ENCODE results near the gene IGSF10. TPM values are rescaled to one million over a fixed set of nuclear protein-coding genes. Genes with fewer than 3 reads are reported as not detected.
"Not testable (repeated sequence)": the region's sequence is repeated elsewhere in the genome, so short reads cannot be mapped to it uniquely, and the experiment has no call there.

The IGSF10 gene
- total and polyA plus RNA-seq, 5 donors from 2014 or later = 0.07 TPM; not detected in 4

- ATAC-seq (ENCODE audit: low read depth in 2 of 2) = no peak
- H3K27me3 ChIP-seq (ENCODE audit: control insufficient read depth, insufficient read depth, low read length) = no peaks in the 10 kb centered on the region
- no peaks in the 10 kb centered on the region for H3K4me1 ChIP-seq (ENCODE audit: control insufficient read depth, insufficient read depth, low read length, poor library complexity, severe bottlenecking)
- no peaks in the 10 kb centered on the region for H3K9me3 ChIP-seq (ENCODE audit: control insufficient read depth in 2 of 2, low read length in 2 of 2)
- no peak overlapping the region for H3K27ac ChIP-seq (ENCODE audit: insufficient read depth, low read length, poor library complexity, severe bottlenecking)
- H3K36me3 Mint-ChIP-seq = no peaks in the 10 kb centered on the region
- H3K27ac Mint-ChIP-seq = no peak overlapping the region
- H3K27me3 Mint-ChIP-seq = no peaks in the 10 kb centered on the region
- no peaks in the 10 kb centered on the region for H3K9me3 Mint-ChIP-seq
- DNase-seq = no peak
- H3K4me1 Mint-ChIP-seq = no peaks in the 10 kb centered on the region
- H3K4me3 Mint-ChIP-seq = no peak overlapping the region
- no peak overlapping the region for H3K4me3 ChIP-seq (ENCODE audit: low read depth, low read length)
- H3K36me3 ChIP-seq (ENCODE audit: control insufficient read depth, insufficient read depth, low read length) = no peaks in the 10 kb centered on the region
Observed at GRCh38 chr3:151499168-151499567, 38.3 kb upstream of the IGSF10 start.

- Histone ChIP-seq H3K36me3 (ENCODE audit: control insufficient read depth, insufficient read depth, low read length) (no peaks in the 10 kb centered on the region), H3K27me3 (ENCODE audit: control insufficient read depth, insufficient read depth, low read length) (no peaks in the 10 kb centered on the region), H3K27ac (ENCODE audit: insufficient read depth, low read length, poor library complexity, severe bottlenecking) (no peak overlapping the region), H3K4me3 (ENCODE audit: low read depth, low read length) (no peak overlapping the region), H3K4me1 (ENCODE audit: control insufficient read depth, insufficient read depth, low read length, poor library complexity, severe bottlenecking) (no peaks in the 10 kb centered on the region), H3K9me3 (ENCODE audit: control insufficient read depth in 2 of 2, low read length in 2 of 2) (no peaks in the 10 kb centered on the region)
- Mint-ChIP-seq H3K9me3 (peaks cover 0 to 5% (median 0%) of the 10 kb centered on the region in 7 donors), H3K27ac (no peak overlapping the region), H3K4me1 (no peaks in the 10 kb centered on the region), H3K36me3 (no peaks in the 10 kb centered on the region), H3K4me3 (no peak overlapping the region), H3K27me3 (peaks cover 3% of the 10 kb centered on the region)
- ATAC-seq (ENCODE audit: low read depth in 2 of 2) (no peak), DNase-seq (no peak)
Observed at GRCh38 chr3:151491525-151491924, 30.7 kb upstream of the IGSF10 start.

- not testable (repeated sequence) for DNase-seq; H3K4me1 ChIP-seq (ENCODE audit: control insufficient read depth, insufficient read depth, low read length, poor library complexity, severe bottlenecking); H3K36me3 ChIP-seq (ENCODE audit: control insufficient read depth, insufficient read depth, low read length); H3K4me3 Mint-ChIP-seq; H3K9me3 ChIP-seq (ENCODE audit: control insufficient read depth in 2 of 2, low read length in 2 of 2); H3K9me3 Mint-ChIP-seq; ATAC-seq (ENCODE audit: low read depth in 2 of 2); H3K27ac ChIP-seq (ENCODE audit: insufficient read depth, low read length, poor library complexity, severe bottlenecking); H3K27ac Mint-ChIP-seq; H3K27me3 Mint-ChIP-seq; H3K4me1 Mint-ChIP-seq; H3K27me3 ChIP-seq (ENCODE audit: control insufficient read depth, insufficient read depth, low read length); H3K36me3 Mint-ChIP-seq; H3K4me3 ChIP-seq (ENCODE audit: low read depth, low read length)
Observed at GRCh38 chr3:151487833-151488232, 27.0 kb upstream of the IGSF10 start.

GRCh38 chr3:151483961-151484520 is 23.2 kb upstream of the IGSF10 start:
- peaks cover 0 to 5% of the 10 kb centered on the region in 2 experiments for H3K9me3 ChIP-seq (ENCODE audit: control insufficient read depth in 2 of 2, low read length in 2 of 2)
- peaks cover 0 to 14% (median 7%) of the 10 kb centered on the region in 7 donors for H3K9me3 Mint-ChIP-seq
- no peak for DNase-seq
- no peaks in the 10 kb centered on the region for H3K36me3 Mint-ChIP-seq
- no peak overlapping the region for H3K27ac Mint-ChIP-seq
- H3K4me1 Mint-ChIP-seq = no peaks in the 10 kb centered on the region
- H3K27ac ChIP-seq (ENCODE audit: insufficient read depth, low read length, poor library complexity, severe bottlenecking) = no peak overlapping the region
- peaks cover 8% of the 10 kb centered on the region for H3K27me3 Mint-ChIP-seq
- H3K27me3 ChIP-seq (ENCODE audit: control insufficient read depth, insufficient read depth, low read length) = no peaks in the 10 kb centered on the region
- H3K4me3 ChIP-seq (ENCODE audit: low read depth, low read length) = no peak overlapping the region
- no peak overlapping the region for H3K4me3 Mint-ChIP-seq
- H3K4me1 ChIP-seq (ENCODE audit: control insufficient read depth, insufficient read depth, low read length, poor library complexity, severe bottlenecking) = no peaks in the 10 kb centered on the region
- H3K36me3 ChIP-seq (ENCODE audit: control insufficient read depth, insufficient read depth, low read length) = no peaks in the 10 kb centered on the region
- ATAC-seq (ENCODE audit: low read depth in 2 of 2) = no peak

GRCh38 chr3:151483488-151483887 is 22.6 kb upstream of the IGSF10 start:
- Mint-ChIP-seq H3K9me3 (peaks cover 0 to 14% (median 7%) of the 10 kb centered on the region in 7 donors), H3K4me3 (no peak overlapping the region), H3K27me3 (peaks cover 8% of the 10 kb centered on the region), H3K27ac (no peak overlapping the region), H3K4me1 (no peaks in the 10 kb centered on the region), H3K36me3 (no peaks in the 10 kb centered on the region)
- DNase-seq (no peak), ATAC-seq (ENCODE audit: low read depth in 2 of 2) (no peak)
- H3K36me3 ChIP-seq (ENCODE audit: control insufficient read depth, insufficient read depth, low read length) = no peaks in the 10 kb centered on the region
- peaks cover 0 to 5% of the 10 kb centered on the region in 2 experiments for H3K9me3 ChIP-seq (ENCODE audit: control insufficient read depth in 2 of 2, low read length in 2 of 2)
- no peak overlapping the region for H3K27ac ChIP-seq (ENCODE audit: insufficient read depth, low read length, poor library complexity, severe bottlenecking)
- H3K4me3 ChIP-seq (ENCODE audit: low read depth, low read length) = no peak overlapping the region
- no peaks in the 10 kb centered on the region for H3K4me1 ChIP-seq (ENCODE audit: control insufficient read depth, insufficient read depth, low read length, poor library complexity, severe bottlenecking)
- no peaks in the 10 kb centered on the region for H3K27me3 ChIP-seq (ENCODE audit: control insufficient read depth, insufficient read depth, low read length)

GRCh38 chr3:151480492-151480891 is 19.6 kb upstream of the IGSF10 start:
- no peak for DNase-seq
- H3K36me3 ChIP-seq (ENCODE audit: control insufficient read depth, insufficient read depth, low read length) = no peaks in the 10 kb centered on the region
- Mint-ChIP-seq H3K4me1 (no peaks in the 10 kb centered on the region), H3K27ac (no peak overlapping the region), H3K9me3 (peaks cover 0 to 11% (median 7%) of the 10 kb centered on the region in 7 donors), H3K4me3 (no peak overlapping the region), H3K36me3 (no peaks in the 10 kb centered on the region), H3K27me3 (peaks cover 9% of the 10 kb centered on the region)
- ATAC-seq (ENCODE audit: low read depth in 2 of 2) = no peak
- no peaks in the 10 kb centered on the region for H3K27me3 ChIP-seq (ENCODE audit: control insufficient read depth, insufficient read depth, low read length)
- H3K9me3 ChIP-seq (ENCODE audit: control insufficient read depth in 2 of 2, low read length in 2 of 2) = peaks cover 0 to 5% of the 10 kb centered on the region in 2 experiments
- no peaks in the 10 kb centered on the region for H3K4me1 ChIP-seq (ENCODE audit: control insufficient read depth, insufficient read depth, low read length, poor library complexity, severe bottlenecking)
- H3K27ac ChIP-seq (ENCODE audit: insufficient read depth, low read length, poor library complexity, severe bottlenecking) = no peak overlapping the region
- H3K4me3 ChIP-seq (ENCODE audit: low read depth, low read length) = no peak overlapping the region

GRCh38 chr3:151479452-151479851 is 18.6 kb upstream of the IGSF10 start:
- DNase-seq = no peak
- Mint-ChIP-seq H3K9me3 (peaks cover 0 to 11% (median 5%) of the 10 kb centered on the region in 7 donors), H3K4me3 (no peak overlapping the region), H3K27ac (no peak overlapping the region), H3K36me3 (no peaks in the 10 kb centered on the region), H3K27me3 (peaks cover 9% of the 10 kb centered on the region), H3K4me1 (no peaks in the 10 kb centered on the region)
- no peaks in the 10 kb centered on the region for H3K36me3 ChIP-seq (ENCODE audit: control insufficient read depth, insufficient read depth, low read length)
- no peak overlapping the region for H3K4me3 ChIP-seq (ENCODE audit: low read depth, low read length)
- H3K27ac ChIP-seq (ENCODE audit: insufficient read depth, low read length, poor library complexity, severe bottlenecking) = no peak overlapping the region
- no peaks in the 10 kb centered on the region for H3K4me1 ChIP-seq (ENCODE audit: control insufficient read depth, insufficient read depth, low read length, poor library complexity, severe bottlenecking)
- H3K27me3 ChIP-seq (ENCODE audit: control insufficient read depth, insufficient read depth, low read length) = no peaks in the 10 kb centered on the region
- H3K9me3 ChIP-seq (ENCODE audit: control insufficient read depth in 2 of 2, low read length in 2 of 2) = peaks cover 0 to 5% of the 10 kb centered on the region in 2 experiments
- ATAC-seq (ENCODE audit: low read depth in 2 of 2) = no peak

GRCh38 chr3:151478335-151478697 is 17.5 kb upstream of the IGSF10 start:
- Mint-ChIP-seq H3K4me3 (no peak overlapping the region), H3K27ac (no peak overlapping the region), H3K36me3 (no peaks in the 10 kb centered on the region), H3K27me3 (peaks cover 9% of the 10 kb centered on the region), H3K4me1 (no peaks in the 10 kb centered on the region), H3K9me3 (peaks cover 0 to 11% (median 5%) of the 10 kb centered on the region in 7 donors)
- Histone ChIP-seq H3K9me3 (ENCODE audit: control insufficient read depth in 2 of 2, low read length in 2 of 2) (peaks cover 0 to 5% of the 10 kb centered on the region in 2 experiments), H3K4me1 (ENCODE audit: control insufficient read depth, insufficient read depth, low read length, poor library complexity, severe bottlenecking) (no peaks in the 10 kb centered on the region), H3K36me3 (ENCODE audit: control insufficient read depth, insufficient read depth, low read length) (no peaks in the 10 kb centered on the region), H3K4me3 (ENCODE audit: low read depth, low read length) (no peak overlapping the region), H3K27ac (ENCODE audit: insufficient read depth, low read length, poor library complexity, severe bottlenecking) (no peak overlapping the region), H3K27me3 (ENCODE audit: control insufficient read depth, insufficient read depth, low read length) (no peaks in the 10 kb centered on the region)
- DNase-seq (no peak), ATAC-seq (ENCODE audit: low read depth in 2 of 2) (no peak)

All from CD4-positive, CD25-positive, alpha-beta regulatory T cell (primary cell).